Activated CD8-positive, alpha-beta memory T cell treated with anti-CD3 and anti-CD28 coated beads, Interleukin-2, amount 10 ng/mL, durations not matched to agents 7 days and 5 days (primary cell): ENCODE data around the gene LEO1. TPM values are rescaled to one million over a fixed set of nuclear protein-coding genes. Genes with fewer than 3 reads are reported as not detected.

Experiments
- ATAC-seq: fragments of 150-1000 bp; cut with Tn5 transposase; one replicate; pipeline ENCODE4 v1.10.0; 2021; ENCODE audit warnings: moderate library complexity
- CTCF ChIA-PET: fragments of 350-600 bp; sonication (Branson Sonifier 250); formaldehyde crosslinking; loops from one replicate; lab custom pipeline; 2021; ENCODE audit warnings: antibody characterized with exemption; lab: Charles Lee
- DNase-seq: peaks from one replicate; pipeline ENCODE4 v3.0.0-alpha.2; 2020
- H3K27ac Mint-ChIP-seq: one replicate; pipeline ENCODE4 v1.8.0; 2021; ENCODE audit warnings: mild to moderate bottlenecking, mixed read lengths
- H3K27me3 Mint-ChIP-seq: one replicate; pipeline ENCODE4 v1.8.0; 2021; ENCODE audit warnings: mixed read lengths
- H3K36me3 Mint-ChIP-seq: one replicate; pipeline ENCODE4 v1.8.0; 2021; ENCODE audit warnings: mild to moderate bottlenecking, mixed read lengths
- H3K4me1 Mint-ChIP-seq: one replicate; pipeline ENCODE4 v1.8.0; 2021; ENCODE audit warnings: mixed read lengths
- H3K4me3 Mint-ChIP-seq: one replicate; pipeline ENCODE4 v1.8.0; 2021; ENCODE audit warnings: mild to moderate bottlenecking, moderate library complexity, mixed read lengths
- H3K9me3 Mint-ChIP-seq: one replicate; pipeline ENCODE4 v1.8.0; 2022; ENCODE audit warnings: low read depth, mixed read lengths
- total RNA-seq, 2 experiments: library from RNA; stranded (reverse); gene quantifications; one replicate each; pipeline ENCODE4 v1.2.3, GENCODE V29; 2021

LEO1 gene
- 10 to 100 TPM; 33.4 to 34.9 TPM for total RNA-seq

GRCh38 chr15:51971375-51972133, at the start of gene LEO1:
TSS of gene LEO1 (minus strand) at chr15:51971778. CDS start at chr15:51971745, 33 bp downstream.
- peak; percentile 94 for ATAC-seq
- peaks cover 24% of the 10 kb centered on the region for H3K36me3 Mint-ChIP-seq
- CTCF ChIA-PET = interaction anchor here (0.9 to 3.2 kb wide), 15 partner anchors 9 to 256 kb away, joined by 3 to 17 read pairs (median 4); no protein-coding TSS in a partner anchor

GRCh38 chr15:52021128-52021671, 49.6 kb upstream of the LEO1 start:
- DNase-seq = peak; percentile 85
- Mint-ChIP-seq H3K27me3 (no peaks in the 10 kb centered on the region), H3K4me3 (peak overlapping the region; percentile 94), H3K36me3 (peaks cover 19% of the 10 kb centered on the region), H3K9me3 (no peaks in the 10 kb centered on the region), H3K4me1 (peaks cover 47% of the 10 kb centered on the region), H3K27ac (peak overlapping the region; percentile 94)
- peak; percentile 52 for ATAC-seq
- CTCF ChIA-PET = interaction anchor here (1.1 to 4.4 kb wide), 6 partner anchors 10 to 57 kb away, joined by 5 to 18 read pairs (median 8); no protein-coding TSS in a partner anchor

More at GRCh38 chr15:51971375-51972133, at the start of gene LEO1:
- peak; percentile 96 for DNase-seq
- H3K4me1 Mint-ChIP-seq = peaks cover 29% of the 10 kb centered on the region
- H3K4me3 Mint-ChIP-seq = peak within 1 kb of the TSS; percentile 95
- no peaks in the 10 kb centered on the region for H3K27me3 Mint-ChIP-seq
- H3K9me3 Mint-ChIP-seq = peaks cover 4% of the 10 kb centered on the region
- peak within 1 kb of the TSS; percentile 91 for H3K27ac Mint-ChIP-seq

DNA sequence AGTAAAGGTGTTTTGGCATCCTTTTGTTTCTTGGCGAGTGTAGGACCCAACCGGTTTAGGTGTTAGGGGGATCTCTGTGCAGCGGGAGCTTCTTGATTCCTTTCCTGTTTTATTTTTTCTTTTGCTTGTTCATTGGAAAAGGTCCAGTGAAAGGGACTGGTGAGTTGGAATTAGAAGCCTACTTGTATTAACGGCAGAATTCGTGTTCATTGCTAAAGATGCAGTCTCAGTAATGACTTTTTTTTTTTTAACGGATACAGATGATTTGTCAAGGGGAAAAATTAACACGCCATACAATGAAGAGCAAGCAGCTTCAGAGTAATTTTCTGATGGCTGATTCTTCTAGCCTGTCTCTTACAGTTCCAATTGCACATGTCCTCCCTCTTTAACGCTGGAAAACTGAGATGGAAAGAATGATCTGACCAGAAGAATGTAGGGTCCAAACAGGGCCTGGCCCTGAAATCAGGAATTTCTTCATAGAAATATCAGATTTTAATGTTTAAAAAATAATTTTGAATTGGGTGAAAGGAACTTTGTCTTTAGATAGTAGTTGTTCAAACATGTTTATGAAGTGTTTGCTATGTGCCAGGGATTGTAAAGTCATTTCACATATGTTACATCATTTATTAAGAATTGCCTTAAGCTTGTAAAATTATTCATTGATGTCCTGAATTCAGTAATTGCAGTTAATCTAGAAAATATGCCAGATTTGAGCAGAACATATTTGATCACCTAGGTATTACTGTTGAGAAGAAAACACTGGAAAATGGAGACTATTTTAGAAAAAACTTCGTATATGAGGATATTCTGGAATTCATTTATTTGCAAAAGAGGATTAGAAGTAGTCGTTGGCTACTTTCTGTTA, 48.9 kb upstream of the LEO1 start:
- Mint-ChIP-seq H3K36me3 (peaks cover 19% of the 10 kb centered on the region), H3K9me3 (no peaks in the 10 kb centered on the region), H3K4me3 (peak overlapping the region; percentile 94), H3K27me3 (no peaks in the 10 kb centered on the region), H3K27ac (peak overlapping the region; percentile 94), H3K4me1 (peaks cover 42% of the 10 kb centered on the region)
- CTCF ChIA-PET = interaction anchor here (1.0 to 4.4 kb wide), 10 partner anchors 9 to 58 kb away, joined by 3 to 18 read pairs (median 6); no protein-coding TSS in a partner anchor
- no peak for DNase-seq
- ATAC-seq = no peak

- peak; percentile 64 for ATAC-seq
- peak overlapping the region; percentile 94 for H3K4me3 Mint-ChIP-seq
- peaks cover 42% of the 10 kb centered on the region for H3K4me1 Mint-ChIP-seq
- H3K36me3 Mint-ChIP-seq = peaks cover 19% of the 10 kb centered on the region
- H3K27me3 Mint-ChIP-seq = no peaks in the 10 kb centered on the region
- peak; percentile 83 for DNase-seq
- H3K27ac Mint-ChIP-seq = peak overlapping the region; percentile 99
- CTCF ChIA-PET = interaction anchor here (1.0 to 4.4 kb wide), 9 partner anchors 8 to 59 kb away, joined by 3 to 18 read pairs (median 6); no protein-coding TSS in a partner anchor
- H3K9me3 Mint-ChIP-seq = no peaks in the 10 kb centered on the region
These were observed 48.0 kb upstream of the LEO1 start for GRCh38 chr15:52019394-52020220.

- Mint-ChIP-seq H3K4me3 (peak within 1 kb of the TSS; percentile 94), H3K27me3 (no peaks in the 10 kb centered on the region), H3K27ac (peak within 1 kb of the TSS; percentile 99), H3K4me1 (peaks cover 45% of the 10 kb centered on the region), H3K9me3 (no peaks in the 10 kb centered on the region), H3K36me3 (peaks cover 17% of the 10 kb centered on the region)
- CTCF ChIA-PET = interaction anchor here (1.1 kb wide), 1 partner anchor 13 kb away, joined by 3 read pairs; no protein-coding TSS in a partner anchor
- DNase-seq (peak; percentile 94), ATAC-seq (peak; percentile 77)
These were observed 47.3 kb upstream of the LEO1 start, which contains the start of gene MAPK6 for GRCh38 chr15:52018693-52019393. TSS of gene MAPK6 (plus strand) at chr15:52019219. CDS start at chr15:52046461, 27,242 bp downstream.

GRCh38 chr15:52018244-52018643, 46.7 kb upstream of the LEO1 start:
- H3K36me3 Mint-ChIP-seq = peaks cover 14% of the 10 kb centered on the region
- peaks cover 48% of the 10 kb centered on the region for H3K4me1 Mint-ChIP-seq
- no peaks in the 10 kb centered on the region for H3K9me3 Mint-ChIP-seq
- no peak for ATAC-seq
- peak overlapping the region; percentile 99 for H3K27ac Mint-ChIP-seq
- no peak for DNase-seq
- peak overlapping the region; percentile 91 for H3K4me3 Mint-ChIP-seq
- CTCF ChIA-PET = interaction anchor here (1.1 kb wide), 1 partner anchor 12 kb away, joined by 3 read pairs; no protein-coding TSS in a partner anchor
- H3K27me3 Mint-ChIP-seq = no peaks in the 10 kb centered on the region

DNA sequence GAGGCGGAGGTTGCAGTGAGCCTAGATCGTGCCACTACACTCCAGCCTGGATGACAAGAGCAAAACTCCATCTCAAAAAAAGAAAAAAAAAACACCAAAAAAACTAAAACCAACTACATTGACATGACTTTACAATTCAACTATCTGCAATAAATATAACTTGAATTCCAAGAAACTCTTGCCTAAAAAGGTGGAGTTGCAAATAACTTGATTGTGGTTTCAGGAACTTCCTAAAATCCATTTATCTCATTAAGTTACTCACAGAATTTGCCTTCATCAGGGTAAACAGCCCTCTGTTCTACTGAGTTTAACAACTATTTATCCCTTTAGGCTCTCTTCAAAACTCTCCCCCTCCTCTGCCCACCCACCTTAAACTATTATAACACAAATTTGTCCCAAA, 44.7 kb upstream of the LEO1 start:
- H3K9me3 Mint-ChIP-seq = no peaks in the 10 kb centered on the region
- no peak overlapping the region for H3K27ac Mint-ChIP-seq
- H3K4me3 Mint-ChIP-seq = no peak overlapping the region
- no peak for DNase-seq
- H3K36me3 Mint-ChIP-seq = peaks cover 13% of the 10 kb centered on the region
- no peak for ATAC-seq
- H3K27me3 Mint-ChIP-seq = no peaks in the 10 kb centered on the region
- H3K4me1 Mint-ChIP-seq = peaks cover 50% of the 10 kb centered on the region
- CTCF ChIA-PET = no interaction called here

DNA sequence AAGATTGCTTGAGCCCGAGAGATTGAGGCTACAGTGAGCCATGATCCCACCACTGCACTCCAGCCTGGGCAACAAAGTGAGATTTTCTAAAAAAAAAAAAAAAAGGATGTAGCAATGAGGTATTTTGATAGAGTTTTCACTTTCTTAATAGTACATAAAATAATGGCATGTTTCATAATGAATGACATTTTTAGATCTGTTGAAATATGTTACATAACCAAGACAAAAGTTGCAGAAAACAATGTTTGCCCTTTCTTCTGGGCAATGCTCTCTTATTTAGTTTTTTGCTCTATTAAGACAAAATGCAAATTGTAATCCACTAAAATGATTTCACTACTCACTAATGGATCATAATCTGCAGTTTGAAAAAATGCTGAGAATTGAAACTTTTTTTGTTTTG, 43.0 kb upstream of the LEO1 start:
- Mint-ChIP-seq H3K4me1 (peaks cover 52% of the 10 kb centered on the region), H3K27ac (peak overlapping the region; percentile 24), H3K9me3 (no peaks in the 10 kb centered on the region), H3K36me3 (peaks cover 5% of the 10 kb centered on the region), H3K4me3 (no peak overlapping the region), H3K27me3 (no peaks in the 10 kb centered on the region)
- CTCF ChIA-PET = no interaction called here
- ATAC-seq (no peak), DNase-seq (no peak)

DNA sequence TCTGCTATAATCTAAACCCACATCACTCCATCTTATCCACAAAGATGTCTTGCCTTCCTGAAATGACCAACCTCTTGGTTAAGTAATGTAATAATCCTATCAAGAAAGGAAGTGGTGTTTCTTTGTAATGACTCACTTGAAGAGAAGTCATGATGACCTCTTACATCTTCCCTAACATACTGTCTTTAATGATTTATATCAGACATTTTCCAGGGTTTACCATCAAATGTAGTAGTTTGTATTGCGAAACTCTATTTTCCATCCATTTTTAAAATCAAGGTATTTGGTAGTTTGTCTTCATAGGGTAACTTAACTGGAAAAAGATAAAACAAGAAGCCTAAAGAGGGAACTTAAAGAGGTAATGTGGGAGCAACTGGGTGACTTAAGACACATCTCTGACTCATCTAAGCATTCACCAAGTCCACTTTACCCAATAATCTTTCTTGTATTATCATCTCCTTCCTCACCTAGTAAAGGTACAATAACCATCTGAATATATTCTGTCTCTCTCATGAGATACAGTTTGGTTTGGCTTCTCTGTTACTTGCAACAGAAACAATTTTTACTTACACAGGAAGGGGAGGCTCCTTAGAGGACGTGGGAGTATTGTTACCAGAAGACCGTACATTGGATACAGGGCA, 41.7 kb upstream of the LEO1 start:
- H3K27me3 Mint-ChIP-seq = no peaks in the 10 kb centered on the region
- peak overlapping the region; percentile 12 for H3K4me3 Mint-ChIP-seq
- CTCF ChIA-PET = interaction anchor here (0.6 kb wide), 1 partner anchor 65 kb away, joined by 3 read pairs; no protein-coding TSS in a partner anchor
- peaks cover 58% of the 10 kb centered on the region for H3K4me1 Mint-ChIP-seq
- H3K36me3 Mint-ChIP-seq = peaks cover 3% of the 10 kb centered on the region
- peak; percentile 77 for ATAC-seq
- DNase-seq = no peak
- H3K27ac Mint-ChIP-seq = peak overlapping the region; percentile 91
- no peaks in the 10 kb centered on the region for H3K9me3 Mint-ChIP-seq

DNA sequence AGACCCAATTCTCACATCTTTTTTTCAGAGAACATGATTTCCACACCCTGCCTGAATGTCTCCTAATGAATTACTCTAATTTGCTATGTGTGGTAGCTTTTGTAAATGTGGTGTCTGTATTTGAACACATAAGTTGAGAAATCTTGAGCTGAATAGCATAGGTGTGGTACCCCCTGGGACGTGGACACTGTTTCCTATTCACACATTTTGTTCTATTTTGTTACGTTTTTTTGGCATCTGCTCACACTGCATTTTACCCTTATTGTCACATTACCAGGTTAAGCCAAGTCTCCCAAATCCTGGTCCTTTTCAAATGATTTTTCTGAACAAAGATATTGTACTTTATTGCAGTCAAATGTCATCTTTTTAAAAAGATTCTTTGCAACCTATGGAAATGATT, 40.6 kb upstream of the LEO1 start:
- Mint-ChIP-seq H3K36me3 (peaks cover 2% of the 10 kb centered on the region), H3K4me3 (no peak overlapping the region), H3K9me3 (no peaks in the 10 kb centered on the region), H3K27me3 (no peaks in the 10 kb centered on the region), H3K27ac (peak overlapping the region; percentile 58), H3K4me1 (peaks cover 60% of the 10 kb centered on the region)
- DNase-seq (no peak), ATAC-seq (no peak)
- CTCF ChIA-PET = interaction anchor here (0.9 to 1.2 kb wide), 3 partner anchors 8 to 66 kb away, joined by 3 to 5 read pairs (median 4); no protein-coding TSS in a partner anchor

- no peaks in the 10 kb centered on the region for H3K9me3 Mint-ChIP-seq
- no peak for ATAC-seq
- H3K27ac Mint-ChIP-seq = peak overlapping the region; percentile 58
- peaks cover 62% of the 10 kb centered on the region for H3K4me1 Mint-ChIP-seq
- no peak for DNase-seq
- peaks cover 2% of the 10 kb centered on the region for H3K36me3 Mint-ChIP-seq
- CTCF ChIA-PET = interaction anchor here (1.2 kb wide), 2 partner anchors 9 to 67 kb away, joined by 4 to 5 read pairs; no protein-coding TSS in a partner anchor
- H3K4me3 Mint-ChIP-seq = no peak overlapping the region
- H3K27me3 Mint-ChIP-seq = no peaks in the 10 kb centered on the region
These were observed 40.1 kb upstream of the LEO1 start for GRCh38 chr15:52011711-52012144.
